Body of pancreas (tissue), 4 donors: Measurements from ENCODE around the gene LCN6. TPM values are rescaled to one million over a fixed set of nuclear protein-coding genes. Genes with fewer than 3 reads are reported as not detected.

Experiments used
- ATAC-seq: fragments of 150-250 bp; one replicate; pipeline ENCODE4 v1.9.1; 2016
- DNase-seq, 4 donors: peaks; one replicate each; pipeline ENCODE4 v3.0.0-alpha.2; 2019
- H3K27ac ChIP-seq, 4 donors: fragments of 200-600 bp; sonication (generic); 1 replicate in 3 of 4; 2 replicates in 1 of 4; pipeline versions ENCODE4 v1.5.1 to v1.6.1; 2016 to 2019; ENCODE audit warnings: mild to moderate bottlenecking in 1 of 4, mixed read lengths in 1 of 4, moderate library complexity in 1 of 4
- H3K27me3 ChIP-seq, 2 donors: fragments of 200-600 bp; sonication (generic); one replicate each; pipeline ENCODE4 v1.6.0; 2016; ENCODE audit warnings: mild to moderate bottlenecking in 1 of 2
- H3K36me3 ChIP-seq, 2 donors: fragments of 200-600 bp; sonication (generic); replicated peaks in 1 of 2; 2 replicates each; pipeline ENCODE4 v1.5.1; 2016; ENCODE audit warnings: low read depth in 2 of 2; ENCODE audit not compliant: insufficient read depth in 1 of 2
- H3K4me1 ChIP-seq: fragments of 200-600 bp; sonication (generic); one replicate; pipeline ENCODE4 v1.6.0; 2016
- H3K4me3 ChIP-seq, 2 donors: fragments of 200-600 bp; sonication (generic); 1 replicate in 1 of 2; 2 replicates in 1 of 2; pipeline ENCODE4 v1.5.1; 2016 to 2019
- H3K9me3 ChIP-seq, 3 donors: fragments of 200-600 bp; sonication (generic); 1 replicate in 2 of 3; 2 replicates in 1 of 3; pipeline ENCODE4 v1.5.1; 2016
- POLR2A ChIP-seq, 3 donors: fragments of 450-650 bp; IDR thresholded peaks; one replicate each; pipeline ENCODE4 v1.6.1; 2016; ENCODE audit warnings: antibody characterized with exemption in 3 of 3, mild to moderate bottlenecking in 2 of 3
- WGBS, 2 donors: methylation state at CpG; one replicate each; pipeline ENCODE4 v1.1.5; 2017; 5-methylcytosine and 5-hydroxymethylcytosine counted together
- intact Hi-C: fragments of 100-400 bp; cut with DNase I; formaldehyde crosslinking; loops from one replicate; pipeline ENCODE4 v1.15.1; 2023
- total RNA-seq, 2 donors: library from RNA; depleted of rRNA; stranded (reverse); fragments of >200 nt; gene quantifications; one replicate each; pipeline ENCODE4 v1.1.0, GENCODE V29; 2016
- TF ChIP-seq, protein P1 (sequence below), 7 experiments: fragments of 450-650 bp in 4 of 7; fragments of 200-600 bp in 3 of 7; sonication (generic) in 3 of 7; IDR thresholded peaks; one replicate each; pipeline ENCODE4 v1.5.1; 2016 to 2019; ENCODE audit warnings: antibody characterized with exemption in 7 of 7

LCN6 gene
- total RNA-seq, 2 donors from 2014 or later, result not detected

DNA sequence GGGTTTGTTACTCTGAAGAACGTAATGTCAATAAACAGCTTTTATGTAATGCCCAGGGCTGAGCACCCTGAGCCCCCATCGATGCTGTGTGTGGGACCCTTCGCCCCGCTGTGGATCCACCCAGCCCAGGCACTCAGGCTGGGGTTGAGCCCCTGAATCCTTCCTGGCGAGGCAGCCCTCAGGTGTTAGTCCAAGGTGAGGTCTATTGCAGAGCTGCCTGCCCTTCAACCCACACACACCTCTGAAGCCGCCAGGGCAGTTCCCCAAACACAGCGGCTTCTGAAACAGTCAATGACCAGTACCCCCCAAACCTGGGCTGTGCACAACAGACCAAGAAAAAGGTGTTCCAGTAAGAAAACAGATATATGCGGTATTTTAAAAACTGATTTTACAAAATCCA, 24.3 kb downstream of the LCN6 start:
- 91 to 98% methylated on average over 8 of the region's 8 CpGs for WGBS, 2 donors
- no peaks in the 10 kb centered on the region for H3K9me3 ChIP-seq
- intact Hi-C loops, result no loop called here
- no peak overlapping the region for H3K27ac ChIP-seq
- H3K4me3 ChIP-seq, result no peak overlapping the region
- DNase-seq (no peak), ATAC-seq (no peak)
- H3K4me1 ChIP-seq, result peaks cover 60% of the 10 kb centered on the region
- no peaks in the 10 kb centered on the region for H3K27me3 ChIP-seq
- peaks cover 8 to 16% of the 10 kb centered on the region in 2 donors for H3K36me3 ChIP-seq
- TF ChIP-seq, protein P1, sequence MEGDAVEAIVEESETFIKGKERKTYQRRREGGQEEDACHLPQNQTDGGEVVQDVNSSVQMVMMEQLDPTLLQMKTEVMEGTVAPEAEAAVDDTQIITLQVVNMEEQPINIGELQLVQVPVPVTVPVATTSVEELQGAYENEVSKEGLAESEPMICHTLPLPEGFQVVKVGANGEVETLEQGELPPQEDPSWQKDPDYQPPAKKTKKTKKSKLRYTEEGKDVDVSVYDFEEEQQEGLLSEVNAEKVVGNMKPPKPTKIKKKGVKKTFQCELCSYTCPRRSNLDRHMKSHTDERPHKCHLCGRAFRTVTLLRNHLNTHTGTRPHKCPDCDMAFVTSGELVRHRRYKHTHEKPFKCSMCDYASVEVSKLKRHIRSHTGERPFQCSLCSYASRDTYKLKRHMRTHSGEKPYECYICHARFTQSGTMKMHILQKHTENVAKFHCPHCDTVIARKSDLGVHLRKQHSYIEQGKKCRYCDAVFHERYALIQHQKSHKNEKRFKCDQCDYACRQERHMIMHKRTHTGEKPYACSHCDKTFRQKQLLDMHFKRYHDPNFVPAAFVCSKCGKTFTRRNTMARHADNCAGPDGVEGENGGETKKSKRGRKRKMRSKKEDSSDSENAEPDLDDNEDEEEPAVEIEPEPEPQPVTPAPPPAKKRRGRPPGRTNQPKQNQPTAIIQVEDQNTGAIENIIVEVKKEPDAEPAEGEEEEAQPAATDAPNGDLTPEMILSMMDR (IDR thresholded peaks at IDR 0.05), result no peak
- TF ChIP-seq POLR2A (IDR thresholded peaks at IDR 0.05), result no peak

DNA sequence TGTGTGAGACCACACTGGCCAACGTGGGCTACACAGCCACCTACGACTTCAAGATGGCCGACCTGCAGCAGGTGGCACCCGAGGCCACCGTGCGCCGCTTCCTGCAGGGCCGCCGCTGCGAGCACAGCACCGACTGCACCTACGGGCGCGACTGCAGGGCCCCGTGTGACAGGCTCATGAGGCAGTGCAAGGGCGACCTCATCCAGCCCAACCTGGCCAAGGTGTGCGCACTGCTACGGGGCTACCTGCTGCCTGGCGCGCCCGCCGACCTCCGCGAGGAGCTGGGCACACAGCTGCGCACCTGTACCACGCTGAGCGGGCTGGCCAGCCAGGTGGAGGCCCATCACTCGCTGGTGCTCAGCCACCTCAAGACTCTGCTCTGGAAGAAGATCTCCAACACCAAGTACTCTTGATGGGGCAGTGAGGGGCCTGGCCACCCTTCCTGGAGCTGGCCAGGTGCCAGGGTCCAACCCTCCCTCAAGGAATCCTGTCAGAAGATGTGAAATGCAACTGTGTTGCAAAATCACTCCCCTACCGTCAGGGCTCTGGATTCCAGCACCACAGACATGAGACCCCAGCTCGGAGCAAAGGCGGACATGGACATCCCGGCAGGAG, 24.9 kb downstream of the LCN6 start:
- Histone ChIP-seq H3K27ac (no peak overlapping the region), H3K9me3 (no peaks in the 10 kb centered on the region), H3K36me3 (peaks cover 8 to 16% of the 10 kb centered on the region in 2 donors), H3K27me3 (no peaks in the 10 kb centered on the region), H3K4me1 (peaks cover 55% of the 10 kb centered on the region), H3K4me3 (no peak overlapping the region)
- 93 to 95% methylated on average over 4 to 23 of the region's 32 CpGs for WGBS, 2 donors
- ATAC-seq (no peak), DNase-seq (no peak)
- TF ChIP-seq, protein P1 (IDR thresholded peaks at IDR 0.05), result no peak
- intact Hi-C loops, result no loop called here

DNA sequence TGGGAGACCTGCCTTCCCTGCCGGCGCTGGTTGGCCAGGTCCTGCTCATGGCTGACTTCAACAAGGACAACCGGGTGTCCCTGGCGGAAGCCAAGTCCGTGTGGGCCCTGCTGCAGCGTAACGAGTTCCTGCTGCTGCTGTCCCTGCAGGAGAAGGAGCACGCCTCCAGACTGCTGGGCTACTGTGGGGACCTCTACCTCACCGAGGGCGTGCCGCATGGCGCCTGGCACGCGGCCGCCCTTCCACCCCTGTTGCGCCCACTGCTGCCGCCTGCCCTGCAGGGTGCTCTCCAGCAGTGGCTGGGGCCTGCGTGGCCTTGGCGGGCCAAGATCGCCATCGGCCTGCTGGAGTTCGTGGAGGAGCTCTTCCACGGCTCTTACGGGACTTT, 25.4 kb downstream of the LCN6 start:
- DNase-seq (peak in 1 of 4 donors; percentile 37), ATAC-seq (no peak)
- no peaks in the 10 kb centered on the region for H3K9me3 ChIP-seq
- intact Hi-C loops, result no loop called here
- no peak overlapping the region for H3K4me3 ChIP-seq
- H3K27ac ChIP-seq, result no peak overlapping the region
- WGBS, 2 donors, result 88 to 90% methylated on average over 4 to 24 of the region's 24 CpGs
- TF ChIP-seq, protein P1 (IDR thresholded peaks at IDR 0.05), result no peak
- H3K4me1 ChIP-seq, result peaks cover 50% of the 10 kb centered on the region
- peaks cover 8 to 16% of the 10 kb centered on the region in 2 donors for H3K36me3 ChIP-seq
- no peaks in the 10 kb centered on the region for H3K27me3 ChIP-seq

DNA sequence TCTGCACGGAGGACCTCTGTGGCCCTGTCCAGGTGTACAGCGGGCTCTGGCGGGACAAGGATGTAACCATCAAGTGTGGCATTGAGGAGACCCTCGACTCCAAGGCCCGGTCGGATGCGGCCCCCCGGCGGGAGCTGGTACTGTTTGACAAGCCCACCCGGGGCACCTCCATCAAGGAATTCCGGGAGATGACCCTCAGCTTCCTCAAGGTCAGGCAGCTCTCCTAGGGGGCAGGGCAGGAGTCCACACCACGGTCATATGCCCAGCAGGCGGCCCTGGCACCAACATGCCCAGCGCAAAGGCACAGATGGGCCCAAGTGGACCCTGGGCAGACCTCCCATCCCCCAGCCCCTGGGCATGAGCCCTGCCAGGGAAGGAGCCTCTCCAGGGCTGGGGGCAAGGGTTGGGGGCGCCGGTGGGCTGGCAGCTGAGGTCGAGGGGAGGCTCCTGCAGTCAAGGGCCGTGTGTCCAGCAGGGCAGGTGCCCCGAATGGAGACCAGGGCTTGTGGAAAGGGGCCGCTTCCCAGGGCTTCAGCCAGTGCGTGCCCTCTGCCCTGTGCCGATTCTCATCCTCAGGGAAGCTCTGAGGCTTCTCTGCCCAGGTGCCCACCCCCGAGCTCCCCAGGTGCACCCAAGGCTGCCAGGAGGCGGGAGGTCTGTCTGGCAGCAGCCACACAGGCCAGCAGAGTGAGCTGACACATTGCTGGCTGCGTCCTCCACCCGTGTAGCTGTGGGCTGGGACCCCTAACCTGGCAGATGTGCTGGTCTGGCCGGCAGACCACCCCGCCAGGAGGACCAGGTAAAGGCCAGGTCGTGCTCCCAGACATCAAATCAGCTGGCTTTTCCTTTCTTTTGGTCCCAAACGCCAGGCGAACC, 26.0 kb downstream of the LCN6 start:
- no peak overlapping the region for H3K4me3 ChIP-seq
- TF ChIP-seq, protein P1 (IDR thresholded peaks at IDR 0.05), result no peak
- TF ChIP-seq POLR2A (IDR thresholded peaks at IDR 0.05), result no peak
- no peaks in the 10 kb centered on the region for H3K9me3 ChIP-seq
- H3K27ac ChIP-seq, result no peak overlapping the region
- ATAC-seq, result no peak
- H3K4me1 ChIP-seq, result peaks cover 48% of the 10 kb centered on the region
- WGBS, 2 donors, result 81 to 85% methylated on average over 5 to 25 of the region's 31 CpGs
- DNase-seq, result no peak
- H3K36me3 ChIP-seq, result peaks cover 8 to 16% of the 10 kb centered on the region in 2 donors
- intact Hi-C loops, result no loop called here
- H3K27me3 ChIP-seq, result no peaks in the 10 kb centered on the region
